K562 treated with DMSO at 1 percent for 24 hours (cell line): ENCODE data around the gene YIPF1. TPM values are rescaled to one million over a fixed set of nuclear protein-coding genes. Genes with fewer than 3 reads are reported as not detected.

Source experiments
- total RNA-seq: library from RNA; unstranded; fragments of 300-600 nt; gene quantifications from 2 replicates; pipeline ENCODE4 v1.2.3, GENCODE V29; 2022; ENCODE audit warnings: low read depth; ENCODE audit not compliant: insufficient read depth

Gene YIPF1
- total RNA-seq: 32.4 and 32.9 TPM in 2 replicates

DNA sequence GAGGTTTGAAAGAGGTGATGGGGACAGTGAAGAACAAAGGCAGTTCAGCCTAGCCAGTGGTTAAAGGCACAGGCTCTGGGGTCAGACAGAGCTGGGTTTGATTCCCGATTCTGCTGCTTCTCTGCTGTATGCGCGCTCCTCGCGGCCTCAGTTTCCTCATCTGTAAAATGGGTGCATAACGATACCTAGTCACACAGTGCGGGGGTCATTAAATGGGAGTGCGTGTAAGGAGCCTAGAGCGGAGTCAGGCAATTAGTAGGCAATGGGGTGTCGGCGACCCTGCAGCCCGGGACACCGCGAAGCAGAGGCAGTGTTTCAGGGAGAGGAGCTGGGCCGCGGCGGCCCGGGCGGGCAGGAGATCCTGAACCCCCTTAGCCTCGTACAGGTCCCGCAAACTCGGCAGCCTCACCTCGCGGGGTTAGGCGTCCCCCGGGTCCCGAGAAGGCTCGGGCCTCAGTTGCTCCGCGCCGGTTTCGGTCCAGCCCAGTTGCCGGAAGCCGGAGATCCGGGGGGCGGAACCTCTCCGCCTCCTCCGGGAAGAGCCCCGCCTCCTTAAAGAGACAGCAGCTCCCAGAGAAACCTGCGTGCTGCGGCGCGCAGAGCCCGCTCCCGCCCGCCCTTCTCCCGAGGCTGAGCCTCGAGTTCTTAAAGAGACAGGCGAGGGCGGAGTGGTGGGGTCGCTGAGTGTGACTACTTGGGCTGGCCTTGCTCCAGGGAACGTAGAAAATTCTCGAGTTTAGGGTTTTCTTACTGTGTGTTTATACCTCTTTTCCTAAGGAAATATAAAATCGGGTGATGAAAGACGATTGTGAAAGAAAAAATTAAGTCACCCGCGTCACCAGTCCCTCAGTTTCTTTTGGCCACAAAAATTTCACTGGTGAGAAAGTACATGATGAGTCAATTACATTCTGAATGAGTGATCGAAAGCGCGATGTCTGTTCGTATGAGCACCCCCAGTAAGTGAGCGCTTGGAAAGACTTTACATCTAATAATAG is at the start of gene YIPF1:
Gene YIPF1, minus strand, starts transcription at position 494 of the 995 bp plus-strand sequence. CDS start 860 bp downstream, outside the sequence.

DNA sequence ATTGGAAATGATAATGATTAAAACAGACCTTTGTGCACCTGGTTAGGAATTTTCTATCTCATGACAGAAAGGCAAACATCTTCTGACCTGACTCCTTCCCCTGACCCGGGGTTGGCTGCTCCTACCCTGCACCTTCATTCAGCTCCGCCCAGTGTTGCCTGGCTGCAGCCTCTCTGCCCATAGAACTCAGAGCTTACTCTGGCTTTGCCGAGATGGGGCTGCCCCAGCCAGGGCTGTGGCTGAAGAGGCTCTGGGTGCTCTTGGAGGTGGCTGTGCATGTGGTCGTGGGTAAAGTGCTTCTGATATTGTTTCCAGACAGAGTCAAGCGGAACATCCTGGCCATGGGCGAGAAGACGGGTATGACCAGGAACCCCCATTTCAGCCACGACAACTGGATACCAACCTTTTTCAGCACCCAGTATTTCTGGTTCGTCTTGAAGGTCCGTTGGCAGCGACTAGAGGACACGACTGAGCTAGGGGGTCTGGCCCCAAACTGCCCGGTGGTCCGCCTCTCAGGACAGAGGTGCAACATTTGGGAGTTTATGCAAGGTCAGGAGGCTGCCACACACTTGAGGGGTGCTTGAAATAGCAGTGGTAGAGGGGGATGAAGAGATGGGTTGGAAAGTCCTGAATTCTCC is 4.5 kb upstream of the YIPF1 start, which contains the start of gene DIO1:
Gene DIO1, plus strand, starts transcription at position 189 of the 638 bp plus-strand sequence. Its CDS starts 24 bp downstream, at position 213.

DNA sequence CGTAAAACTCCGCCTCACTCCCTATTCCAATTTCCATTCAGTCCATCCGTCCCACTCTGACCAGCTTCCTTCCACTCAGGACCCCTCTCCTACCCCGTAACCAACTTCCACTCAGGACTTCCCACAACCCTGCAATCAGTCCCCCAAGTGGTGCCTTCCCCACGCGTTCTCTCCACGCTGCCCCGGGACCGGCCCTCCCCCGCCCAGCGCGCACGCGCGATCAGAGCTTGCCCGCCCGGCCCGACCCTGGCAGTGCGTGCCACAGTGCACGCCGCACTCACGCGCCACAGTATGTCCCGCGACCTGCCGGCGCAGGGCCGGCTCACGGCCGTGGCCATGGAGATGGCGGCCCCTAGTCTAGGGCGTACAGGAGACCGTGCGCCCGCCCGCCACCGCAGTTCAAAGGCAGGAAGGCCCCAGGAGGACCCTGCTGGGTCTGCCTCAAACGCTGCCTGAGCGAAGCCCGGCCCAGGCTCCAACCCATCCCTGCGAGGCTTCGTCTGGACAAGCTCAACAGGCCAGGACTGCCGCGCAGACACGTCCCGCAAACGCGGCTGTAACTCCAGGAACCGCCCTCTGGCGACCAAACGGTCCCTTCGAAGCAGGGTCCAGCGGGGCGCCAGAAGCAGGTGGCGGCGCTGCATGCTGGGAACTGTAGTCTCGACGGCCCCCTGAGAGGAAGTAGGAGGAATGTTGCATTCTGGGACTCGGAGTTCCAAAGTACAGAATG is 51.5 kb downstream of the YIPF1 start, which contains the start of gene NDC1:
Gene NDC1, minus strand, starts transcription at position 373 of the 730 bp plus-strand sequence. Its CDS starts 35 bp downstream, at position 338.

Other genes with a start within 250 kb of the YIPF1 start
- 0.12 and 0.50 TPM in 2 replicates for gene GLIS1, start 150.6 kb downstream of the YIPF1 start, total RNA-seq
- gene NDC1, start 51.5 kb downstream of the YIPF1 start, total RNA-seq: 21.3 and 21.8 TPM in 2 replicates
- gene DIO1, start 4.4 kb upstream of the YIPF1 start, total RNA-seq: not detected in 2 replicates
- gene IFT25, start 55.9 kb upstream of the YIPF1 start, total RNA-seq: 38.6 and 47.4 TPM in 2 replicates
- 35.7 and 37.6 TPM in 2 replicates for gene LRRC42, start 56.6 kb upstream of the YIPF1 start, total RNA-seq
- gene LDLRAD1, start 128.4 kb upstream of the YIPF1 start, total RNA-seq: not detected in 2 replicates
- gene TMEM59, start 163.4 kb upstream of the YIPF1 start, total RNA-seq: 171 and 182 TPM in 2 replicates
- 3.9 and 4.5 TPM in 2 replicates for gene TCEANC2, start 163.8 kb upstream of the YIPF1 start, total RNA-seq